Esophagus squamous epithelium (tissue), 4 donors: ENCODE results near the gene MORF4L2.

Source experiments
- CTCF ChIP-seq, 6 experiments: fragments of 450-650 bp in 4 of 6; fragments of 200-600 bp in 2 of 6; sonication (generic) in 2 of 6; IDR thresholded peaks; one replicate each; pipeline ENCODE4 v1.5.1; 2016 to 2019; ENCODE audit warnings: antibody characterized with exemption in 6 of 6, mild to moderate bottlenecking in 4 of 6, moderate library complexity in 4 of 6
- POLR2A ChIP-seq, 4 donors: fragments of 450-650 bp; IDR thresholded peaks; one replicate each; pipeline ENCODE4 v1.6.1; 2017; ENCODE audit warnings: antibody characterized with exemption in 4 of 4, mild to moderate bottlenecking in 4 of 4, moderate library complexity in 3 of 4

- no peak for TF ChIP-seq CTCF (IDR thresholded peaks at IDR 0.05)
- TF ChIP-seq POLR2A (IDR thresholded peaks at IDR 0.05) = peak in 1 of 4 donors; percentile 38
These were observed 57.8 kb downstream of the MORF4L2 start, which contains the start of gene TCEAL1 for GRCh38 chrX:103628386-103629317.
